GM23338 (cell line): ENCODE results near the gene CFI. TPM values are rescaled to one million over a fixed set of nuclear protein-coding genes. Genes with fewer than 3 reads are reported as not detected.
A peak's percentile ranks its signal among the peaks of the same experiment; 100 is the strongest.

Source experiments
- ATAC-seq: fragments of 200-7000 bp; cut with Tn5 transposase; 3 replicates; pipeline ENCODE4 v1.9.1; 2020
- DNase-seq: peaks from one replicate; pipeline ENCODE4 v3.0.0-alpha.2; 2015; ENCODE audit warnings: low spot score
- H2AFZ ChIP-seq: fragments of 200-600 bp; sonication (generic); 2 replicates; pipeline ENCODE4 v1.8.0; 2016; ENCODE audit warnings: antibody characterized with exemption, mild to moderate bottlenecking, moderate library complexity
- H3F3A ChIP-seq: fragments of 200-600 bp; sonication (generic); replicated peaks from 2 replicates; pipeline ENCODE4 v1.8.0; 2017; ENCODE audit warnings: antibody characterized with exemption, mixed run types, low read depth
- H3K27ac ChIP-seq: fragments of 200-600 bp; sonication (generic); 2 replicates; pipeline ENCODE4 v1.6.1; 2016; ENCODE audit warnings: low read depth
- H3K27me3 ChIP-seq: fragments of 200-600 bp; sonication (generic); 2 replicates; pipeline ENCODE4 v1.8.0; 2016; ENCODE audit warnings: mild to moderate bottlenecking, mixed run types, moderate library complexity; ENCODE audit not compliant: insufficient read depth
- H3K36me3 ChIP-seq: fragments of 200-600 bp; sonication (generic); 2 replicates; pipeline ENCODE4 v1.8.0; 2016; ENCODE audit warnings: mild to moderate bottlenecking; ENCODE audit not compliant: insufficient read depth
- H3K4me1 ChIP-seq: fragments of 200-600 bp; sonication (generic); 2 replicates; pipeline ENCODE4 v1.8.0; 2016; ENCODE audit warnings: mild to moderate bottlenecking, moderate library complexity; ENCODE audit not compliant: insufficient read depth
- H3K4me2 ChIP-seq: fragments of 200-600 bp; sonication (generic); 2 replicates; pipeline ENCODE4 v1.7.1; 2017; ENCODE audit warnings: mixed run types
- H3K4me3 ChIP-seq: fragments of 200-600 bp; sonication (generic); 2 replicates; pipeline ENCODE4 v1.6.1; 2016; ENCODE audit warnings: mixed run types
- H3K79me2 ChIP-seq: fragments of 200-600 bp; sonication (generic); replicated peaks from 2 replicates; pipeline ENCODE4 v1.8.0; 2017; ENCODE audit warnings: mild to moderate bottlenecking; ENCODE audit not compliant: insufficient read depth
- H3K9me2 ChIP-seq: fragments of 200-600 bp; sonication (generic); 2 replicates; pipeline ENCODE4 v1.8.0; 2017; ENCODE audit not compliant: insufficient read depth
- H4K20me1 ChIP-seq: fragments of 200-600 bp; sonication (generic); replicated peaks from 2 replicates; pipeline ENCODE4 v1.8.0; 2017; ENCODE audit warnings: mild to moderate bottlenecking; ENCODE audit not compliant: insufficient read depth
- H3K27ac Mint-ChIP-seq: 2 replicates; pipeline ENCODE4 v1.8.0; 2020; ENCODE audit warnings: inconsistent platforms, mild to moderate bottlenecking, moderate library complexity, mixed read lengths
- H3K27me3 Mint-ChIP-seq: 3 replicates; pipeline ENCODE4 v1.8.0; 2022; ENCODE audit warnings: low read depth, mild to moderate bottlenecking, moderate library complexity, mixed read lengths, inconsistent platforms; ENCODE audit not compliant: insufficient read depth, poor library complexity
- H3K36me3 Mint-ChIP-seq: 3 replicates; pipeline ENCODE4 v1.8.0; 2021; ENCODE audit warnings: low read depth, mild to moderate bottlenecking, inconsistent platforms, moderate library complexity, mixed read lengths
- H3K4me1 Mint-ChIP-seq: 3 replicates; pipeline ENCODE4 v1.8.0; 2020; ENCODE audit warnings: mild to moderate bottlenecking, inconsistent platforms, mixed read lengths
- H3K4me3 Mint-ChIP-seq: 3 replicates; pipeline ENCODE4 v1.8.0; 2021; ENCODE audit warnings: moderate library complexity, mild to moderate bottlenecking, inconsistent platforms, mixed read lengths
- H3K9me3 Mint-ChIP-seq: 3 replicates; pipeline ENCODE4 v1.8.0; 2020; ENCODE audit warnings: moderate library complexity, mild to moderate bottlenecking, inconsistent platforms, mixed read lengths
- CREB1 ChIP-seq: fragments of 250-450 bp; sonication (Bioruptor Pico); IDR thresholded peaks from 2 replicates; pipeline ENCODE4 v1.5.0; 2020; ENCODE audit warnings: low read depth, mild to moderate bottlenecking, moderate library complexity
- CTCF ChIP-seq, 2 experiments: fragments of 200-600 bp in 1 of 2; sonication (generic) in 1 of 2; conservative IDR thresholded peaks; 2 replicates each; pipeline versions ENCODE4 v1.5.1 to v1.6.1; 2016 to 2017; ENCODE audit warnings: antibody characterized with exemption in 2 of 2, low read depth in 2 of 2, mild to moderate bottlenecking in 2 of 2, moderate library complexity in 1 of 2
- ETS1 ChIP-seq: IDR thresholded peaks from 2 replicates; pipeline ENCODE4 v1.6.1; 2016; ENCODE audit warnings: antibody characterized with exemption
- EZH2 ChIP-seq: fragments of 200-600 bp; sonication (generic); IDR thresholded peaks from one replicate; pipeline ENCODE4 v1.8.0; 2017; ENCODE audit warnings: antibody characterized with exemption, mild to moderate bottlenecking, low read depth; ENCODE audit not compliant: unreplicated experiment
- EZH2phosphoT487 ChIP-seq: fragments of 200-600 bp; sonication (generic); IDR thresholded peaks from one replicate; pipeline ENCODE4 v1.8.1; 2018; ENCODE audit warnings: antibody characterized with exemption; ENCODE audit not compliant: unreplicated experiment
- JUNB ChIP-seq: IDR thresholded peaks from one replicate; pipeline ENCODE4 v1.6.1; 2016; ENCODE audit warnings: antibody characterized with exemption; ENCODE audit not compliant: unreplicated experiment
- NANOG ChIP-seq: IDR thresholded peaks from 2 replicates; pipeline ENCODE4 v1.6.1; 2016; ENCODE audit warnings: antibody characterized with exemption, borderline replicate concordance
- POLR2AphosphoS5 ChIP-seq: IDR thresholded peaks from 2 replicates; pipeline ENCODE4 v1.6.1; 2016; ENCODE audit warnings: antibody characterized with exemption, low read depth
- REST ChIP-seq: IDR thresholded peaks from one replicate; pipeline ENCODE4 v1.6.1; 2018; ENCODE audit warnings: antibody characterized with exemption; ENCODE audit not compliant: unreplicated experiment
- STAT1 ChIP-seq: IDR thresholded peaks from one replicate; pipeline ENCODE4 v1.6.1; 2016; ENCODE audit warnings: antibody characterized with exemption; ENCODE audit not compliant: unreplicated experiment
- ZNF114 ChIP-seq: fragments of 250-450 bp; sonication (Bioruptor Pico); IDR thresholded peaks from 2 replicates; pipeline ENCODE4 v1.5.0; 2020; ENCODE audit warnings: mild to moderate bottlenecking, moderate library complexity
- ZNF331 ChIP-seq: fragments of 250-450 bp; sonication (Bioruptor Pico); IDR thresholded peaks from 2 replicates; pipeline ENCODE4 v1.5.0; 2020; ENCODE audit warnings: low read depth, mild to moderate bottlenecking, moderate library complexity
- ZNF462 ChIP-seq: fragments of 250-450 bp; sonication (Bioruptor Pico); IDR thresholded peaks from 2 replicates; pipeline ENCODE4 v1.5.0; 2020; ENCODE audit warnings: mild to moderate bottlenecking, moderate library complexity
- polyA plus RNA-seq: library from polyadenylated mRNA; unstranded; fragments of >200 nt; fragmentation: Nextera tagmentation; extraction: Ambion mirVana; gene quantifications from 2 replicates; pipeline ENCODE4 v1.2.1, GENCODE V29; 2016
- total RNA-seq: library from RNA; depleted of rRNA; stranded (reverse); fragments of >200 nt; shearing (Covaris generic); gene quantifications from 2 replicates; pipeline ENCODE4 v1.2.3, GENCODE V29; 2014

CFI gene
- total and polyA plus RNA-seq, 2 experiments from 2014 or later, result not detected

GRCh38 chr4:109754093-109754857 lies 47.5 kb downstream of the CFI start:
- Histone ChIP-seq H3K27me3 (no peaks in the 10 kb centered on the region), H3K79me2 (no peaks in the 10 kb centered on the region), H2AFZ (no peak overlapping the region), H3K9me2 (no peaks in the 10 kb centered on the region; the same call in 1 of the 2 replicates), H3F3A (no peaks in the 10 kb centered on the region), H3K36me3 (no peaks in the 10 kb centered on the region), H3K4me3 (no peak overlapping the region), H3K4me1 (no peaks in the 10 kb centered on the region), H3K27ac (no peak overlapping the region), H3K4me2 (no peak overlapping the region), H4K20me1 (no peaks in the 10 kb centered on the region)
- Mint-ChIP-seq H3K27me3 (peaks cover 3% of the 10 kb centered on the region), H3K36me3 (no peaks in the 10 kb centered on the region), H3K4me3 (no peak overlapping the region), H3K9me3 (no peaks in the 10 kb centered on the region), H3K27ac (no peak overlapping the region), H3K4me1 (no peaks in the 10 kb centered on the region; the same call in 2 of the 3 replicates)
- ATAC-seq (peak; percentile 36; the same call in 1 of the 3 replicates), DNase-seq (no peak)
- TF ChIP-seq ETS1, result no peak
- TF ChIP-seq REST, result no peak
- no peak for TF ChIP-seq CREB1 (CRISPR knock-in tag)
- TF ChIP-seq JUNB, result no peak
- TF ChIP-seq STAT1, result no peak
- no peak for TF ChIP-seq CTCF (conservative IDR thresholded peaks at IDR 0.05; ENCODE audit: low read depth in 2 of 2)
- no peak for TF ChIP-seq NANOG
- TF ChIP-seq EZH2phosphoT487, result no peak
- no peak for TF ChIP-seq ZNF331 (CRISPR knock-in tag)
- TF ChIP-seq ZNF114 (CRISPR knock-in tag), result no peak
- TF ChIP-seq POLR2AphosphoS5, result no peak
- no peak for TF ChIP-seq ZNF462
- no peak for TF ChIP-seq EZH2
